NCI-H2171 treated with DMSO at 0.1 percent for 48 hours (cell line): Measurements from ENCODE around the gene CACNA2D3.

Experiments used
- DNase-seq: peaks from one replicate; lab custom pipeline; 2025; lab: John Stamatoyannopoulos, UW

The CACNA2D3 gene

GRCh38 chr3:54681706-54682105 lies 559.4 kb downstream of the CACNA2D3 start:
- DNase-seq: no peak

- DNase-seq: no peak
These were observed 562.9 kb downstream of the CACNA2D3 start for GRCh38 chr3:54685213-54685612.

GRCh38 chr3:54691289-54691771 lies 569.0 kb downstream of the CACNA2D3 start:
- no peak for DNase-seq

GRCh38 chr3:54696313-54696712 lies 574.0 kb downstream of the CACNA2D3 start:
- DNase-seq: no peak

GRCh38 chr3:54698054-54698453 lies 575.7 kb downstream of the CACNA2D3 start:
- no peak for DNase-seq

GRCh38 chr3:54703923-54704322 lies 581.6 kb downstream of the CACNA2D3 start:
- no peak for DNase-seq

GRCh38 chr3:54705730-54706129 lies 583.4 kb downstream of the CACNA2D3 start:
- DNase-seq: no peak

GRCh38 chr3:54706738-54707137 lies 584.4 kb downstream of the CACNA2D3 start:
- peak; percentile 31 for DNase-seq

GRCh38 chr3:54709785-54710184 lies 587.4 kb downstream of the CACNA2D3 start:
- DNase-seq: no peak

- DNase-seq: no peak
These were observed 588.6 kb downstream of the CACNA2D3 start for GRCh38 chr3:54710954-54711353.

- no peak for DNase-seq
These were observed 590.2 kb downstream of the CACNA2D3 start for GRCh38 chr3:54712539-54712938.

GRCh38 chr3:54713031-54713430 lies 590.7 kb downstream of the CACNA2D3 start:
- no peak for DNase-seq

- DNase-seq: no peak
These were observed 591.1 kb downstream of the CACNA2D3 start for GRCh38 chr3:54713455-54713854.

GRCh38 chr3:54714035-54714434 lies 591.7 kb downstream of the CACNA2D3 start:
- DNase-seq: no peak

- no peak for DNase-seq
These were observed 595.2 kb downstream of the CACNA2D3 start for GRCh38 chr3:54717506-54717905.

GRCh38 chr3:54719914-54720313 lies 597.6 kb downstream of the CACNA2D3 start:
- no peak for DNase-seq

- no peak for DNase-seq
These were observed 598.3 kb downstream of the CACNA2D3 start for GRCh38 chr3:54720604-54721003.

- no peak for DNase-seq
These were observed 609.5 kb downstream of the CACNA2D3 start for GRCh38 chr3:54731732-54732445.

GRCh38 chr3:54733106-54734006 lies 611.0 kb downstream of the CACNA2D3 start:
- DNase-seq: peak; percentile 65

GRCh38 chr3:54736459-54736858 lies 614.1 kb downstream of the CACNA2D3 start:
- no peak for DNase-seq

- DNase-seq: no peak
These were observed 621.4 kb downstream of the CACNA2D3 start for GRCh38 chr3:54743755-54744154.

GRCh38 chr3:54744291-54744690 lies 621.9 kb downstream of the CACNA2D3 start:
- DNase-seq: no peak

- no peak for DNase-seq
These were observed 623.5 kb downstream of the CACNA2D3 start for GRCh38 chr3:54745843-54746242.
